ENCODE data around the gene SWSAP1.
"Not testable (repeated sequence)": the region's sequence is repeated elsewhere in the genome, so short reads cannot be mapped to it uniquely, and the experiment has no call there.

Gene SWSAP1

GRCh38 chr19:11379269-11379845 is 4.9 kb downstream of the SWSAP1 start:
- DNase-seq = not testable (repeated sequence)

- DNase-seq = no peak
These were observed 5.4 kb downstream of the SWSAP1 start for GRCh38 chr19:11379857-11380350.

- peak; percentile 99 for DNase-seq
These were observed 6.4 kb downstream of the SWSAP1 start for GRCh38 chr19:11380653-11381537.

- DNase-seq = peak; percentile 59
These were observed 8.6 kb downstream of the SWSAP1 start for GRCh38 chr19:11382898-11383705.

- DNase-seq = no peak
These were observed 9.2 kb downstream of the SWSAP1 start for GRCh38 chr19:11383706-11384048.

- DNase-seq = no peak
These were observed 10.3 kb downstream of the SWSAP1 start for GRCh38 chr19:11384778-11385129.

- no peak for DNase-seq
These were observed 12.9 kb downstream of the SWSAP1 start for GRCh38 chr19:11387162-11388034.

- no peak for DNase-seq
These were observed 15.9 kb downstream of the SWSAP1 start for GRCh38 chr19:11390359-11390758.

GRCh38 chr19:11390933-11391680 is 16.6 kb downstream of the SWSAP1 start:
- DNase-seq = no peak

- DNase-seq = no peak
These were observed 22.7 kb downstream of the SWSAP1 start for GRCh38 chr19:11397089-11397610.

GRCh38 chr19:11399667-11400066 is 25.2 kb downstream of the SWSAP1 start:
- no peak for DNase-seq

- no peak for DNase-seq
These were observed 26.3 kb downstream of the SWSAP1 start for GRCh38 chr19:11400798-11401197.

GRCh38 chr19:11401808-11402543 is 27.5 kb downstream of the SWSAP1 start:
- no peak for DNase-seq

GRCh38 chr19:11404588-11405222 is 30.2 kb downstream of the SWSAP1 start:
- no peak for DNase-seq

GRCh38 chr19:11405846-11406643 is 31.6 kb downstream of the SWSAP1 start:
- no peak for DNase-seq

- DNase-seq = not testable (repeated sequence)
These were observed 32.3 kb downstream of the SWSAP1 start for GRCh38 chr19:11406703-11407236.

- DNase-seq = no peak
These were observed 34.1 kb downstream of the SWSAP1 start for GRCh38 chr19:11408591-11408990.

- DNase-seq = no peak
These were observed 36.2 kb downstream of the SWSAP1 start for GRCh38 chr19:11410682-11411081.

- DNase-seq = peak; percentile 98
These were observed 40.1 kb downstream of the SWSAP1 start for GRCh38 chr19:11414544-11414943.

All from NCI-H82 (cell line).